Brain pericyte (primary cell): ENCODE measurements around the gene PLRG1.

Source experiments
- DNase-seq: peaks from one replicate; pipeline ENCODE4 v3.0.0-alpha.2; 2012; ENCODE audit warnings: low read depth, low spot score

Gene PLRG1

DNA sequence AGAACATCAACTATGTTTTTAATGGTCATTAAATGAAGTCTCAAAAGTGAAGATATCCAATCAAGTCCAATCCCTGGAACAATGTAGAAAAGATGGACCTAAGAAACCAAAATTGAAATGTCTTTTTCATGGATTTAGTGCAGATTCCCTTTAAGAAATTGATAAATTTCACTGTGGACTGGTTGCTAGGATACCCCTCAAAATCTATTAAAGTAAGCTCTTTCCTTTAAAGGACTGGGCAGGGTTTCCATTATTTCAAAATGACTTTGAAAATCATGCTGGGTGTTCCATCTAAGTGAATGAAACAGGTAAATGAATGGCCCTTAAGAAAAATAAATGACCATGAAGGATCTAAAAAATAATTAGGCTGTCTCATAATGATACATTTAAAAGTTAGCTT, 28.6 kb downstream of the PLRG1 start:
- DNase-seq: no peak

DNA sequence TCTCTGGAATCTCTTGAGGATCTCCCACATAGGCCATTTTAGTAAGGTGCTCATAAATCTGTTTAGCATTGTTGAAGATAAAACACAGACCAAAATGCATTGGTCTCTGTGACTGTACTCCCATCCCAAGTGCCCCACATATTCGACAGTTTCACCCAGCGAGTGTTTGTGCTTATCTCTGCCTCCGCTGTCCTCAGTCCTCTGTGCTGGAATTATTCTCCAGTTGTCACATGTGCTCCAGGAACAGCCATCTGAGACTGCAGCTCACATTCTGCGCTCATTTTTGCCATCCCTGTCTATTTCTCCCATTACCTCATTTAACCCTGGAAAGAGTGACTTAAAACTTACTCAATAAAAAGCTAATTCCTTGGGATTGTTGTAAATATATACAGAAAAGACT, 31.0 kb downstream of the PLRG1 start:
- no peak for DNase-seq

DNA sequence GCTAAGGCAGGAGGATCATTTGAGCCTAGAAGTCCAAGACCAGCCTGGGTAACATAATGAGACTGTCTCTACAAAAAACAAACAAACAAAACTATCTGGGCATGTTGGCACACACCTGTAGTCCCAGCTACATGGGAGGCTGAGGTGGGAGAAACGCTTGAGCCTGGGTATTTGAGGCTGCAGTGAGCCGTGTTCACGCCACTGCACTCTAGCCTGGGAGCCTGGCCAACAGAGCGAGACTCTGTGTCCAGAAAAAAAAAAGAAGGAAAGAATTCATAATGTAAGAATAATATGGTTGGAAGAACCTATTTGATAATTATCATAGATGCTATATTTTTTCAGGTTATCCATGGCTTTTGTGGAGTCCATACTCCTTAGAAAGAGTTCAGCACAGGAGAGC, 32.6 kb downstream of the PLRG1 start:
- DNase-seq: no peak

DNA sequence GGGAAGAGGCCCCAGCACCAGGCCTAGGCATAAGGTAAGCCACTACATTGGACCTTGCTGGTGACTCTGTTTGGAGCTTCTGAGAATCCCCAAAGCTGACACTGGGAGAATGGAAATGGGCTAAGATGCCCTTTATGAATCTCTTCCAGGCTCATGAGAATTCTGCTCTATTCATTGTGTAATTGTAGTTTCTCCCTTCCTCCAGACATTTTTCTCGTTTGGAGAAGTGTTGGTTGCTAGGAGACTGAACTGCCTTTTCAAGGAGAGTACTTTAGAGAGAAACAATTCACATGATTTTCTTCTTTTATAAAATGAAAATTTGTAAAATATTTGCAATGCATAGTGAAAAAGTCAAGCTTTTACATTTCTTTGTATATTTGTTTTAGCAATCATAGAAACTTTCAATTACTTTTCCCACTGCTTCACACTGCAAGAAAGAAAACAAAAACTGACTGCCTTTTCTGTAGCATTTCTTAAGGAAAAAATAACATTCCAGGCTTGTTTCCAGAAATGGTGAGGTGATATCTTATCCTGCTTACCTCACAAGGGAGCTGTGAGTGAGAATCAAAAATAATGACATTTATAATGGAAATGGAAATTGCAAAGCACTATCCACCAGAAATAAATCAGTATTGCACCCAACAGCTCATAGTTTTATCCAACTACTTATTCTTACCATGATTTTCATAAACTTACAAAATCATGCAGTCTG, 33.7 kb downstream of the PLRG1 start:
- DNase-seq: no peak

DNA sequence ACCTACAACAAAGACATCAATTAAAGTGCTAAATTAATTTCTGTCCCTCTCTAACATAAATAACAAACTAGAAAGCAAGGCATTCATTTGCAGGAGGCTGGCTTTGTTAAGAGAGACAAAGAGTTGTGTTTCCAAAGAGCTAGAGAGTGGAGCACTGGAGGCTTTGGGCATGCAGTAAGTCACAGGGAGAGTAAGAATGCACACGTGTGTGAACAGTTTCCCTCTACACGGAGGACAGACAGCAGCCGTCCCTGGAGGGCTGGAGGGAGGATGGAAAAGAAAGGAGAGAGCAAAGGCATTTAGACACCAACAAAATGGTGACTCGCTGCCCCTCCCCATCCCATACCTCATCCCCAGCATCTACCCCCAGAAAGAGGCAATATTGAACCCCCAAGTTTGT, 38.2 kb downstream of the PLRG1 start:
- DNase-seq: no peak

DNA sequence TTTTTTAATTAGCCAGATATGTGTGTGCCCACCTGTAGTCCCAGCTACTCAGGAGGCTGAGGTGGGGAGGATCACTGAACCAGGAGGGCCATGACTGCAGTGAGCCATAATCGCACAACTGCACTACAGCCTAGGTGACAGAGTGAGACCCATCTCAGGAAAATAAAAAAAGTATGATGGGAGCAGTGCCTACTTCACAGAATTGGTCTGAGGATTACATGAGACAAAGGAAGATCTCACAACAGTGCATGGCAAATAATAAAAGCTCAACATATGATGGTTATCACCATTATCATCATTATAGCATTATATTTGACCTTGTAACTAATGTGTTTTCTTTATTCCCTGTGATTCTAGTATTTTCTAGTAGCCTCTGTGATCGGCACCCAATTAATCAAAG, 38.7 kb downstream of the PLRG1 start:
- no peak for DNase-seq

DNA sequence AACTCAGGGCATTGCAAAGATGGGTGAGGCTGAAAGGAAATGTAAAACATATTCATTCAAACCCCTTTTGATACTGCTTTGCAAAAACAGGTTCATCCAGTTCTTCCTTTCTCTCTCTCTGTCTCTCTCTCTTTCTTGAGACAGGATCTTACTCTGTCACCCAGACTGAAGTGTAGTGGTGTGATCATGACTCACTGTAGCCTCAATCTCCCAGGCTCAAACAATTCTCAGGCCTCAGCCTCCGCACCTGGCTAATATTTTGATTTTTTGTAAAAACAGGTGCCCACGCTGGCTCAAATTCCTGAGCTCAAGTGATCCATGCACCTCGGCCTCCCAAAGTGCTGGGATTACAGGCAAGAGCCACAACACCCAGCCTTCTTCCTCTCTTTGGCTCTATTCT, 43.0 kb downstream of the PLRG1 start:
- no peak for DNase-seq

DNA sequence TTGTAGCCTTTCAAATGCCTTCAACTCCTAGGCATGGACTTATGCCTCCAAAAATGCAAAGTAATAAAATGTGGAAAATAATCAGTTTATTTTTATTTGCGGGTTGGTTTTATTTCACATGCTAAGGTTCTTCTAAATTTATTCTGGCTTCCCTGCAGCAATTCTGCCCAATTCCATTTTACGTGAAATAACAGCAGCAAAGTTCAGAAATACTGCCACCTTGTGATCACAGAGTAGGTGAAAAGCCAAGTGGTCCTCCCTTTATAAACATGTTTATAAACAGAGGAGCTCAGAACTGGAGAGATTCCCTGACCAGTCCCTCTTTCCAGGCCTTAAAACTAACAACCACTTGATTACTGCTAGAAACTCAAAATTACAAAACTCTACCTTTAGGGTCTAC, 43.9 kb downstream of the PLRG1 start:
- DNase-seq: no peak

DNA sequence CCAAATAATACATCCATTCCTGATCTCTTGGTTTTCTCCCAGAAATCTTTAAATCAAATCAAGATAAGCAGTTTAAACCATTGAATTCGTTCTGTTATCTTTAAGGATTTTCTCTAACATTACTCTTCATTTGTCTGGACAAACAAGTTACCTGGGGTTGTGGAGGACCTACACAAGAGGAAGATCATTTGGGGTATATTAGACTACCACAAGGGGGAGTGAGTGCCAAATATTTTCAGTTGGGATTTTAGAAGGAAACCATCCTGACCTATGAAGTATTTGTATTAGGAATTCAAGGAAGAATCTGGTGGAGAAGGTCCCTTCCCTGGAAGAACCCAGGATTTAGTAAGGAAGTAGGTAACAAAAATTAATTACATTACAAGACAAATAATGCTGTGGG, 46.6 kb downstream of the PLRG1 start:
- no peak for DNase-seq

DNA sequence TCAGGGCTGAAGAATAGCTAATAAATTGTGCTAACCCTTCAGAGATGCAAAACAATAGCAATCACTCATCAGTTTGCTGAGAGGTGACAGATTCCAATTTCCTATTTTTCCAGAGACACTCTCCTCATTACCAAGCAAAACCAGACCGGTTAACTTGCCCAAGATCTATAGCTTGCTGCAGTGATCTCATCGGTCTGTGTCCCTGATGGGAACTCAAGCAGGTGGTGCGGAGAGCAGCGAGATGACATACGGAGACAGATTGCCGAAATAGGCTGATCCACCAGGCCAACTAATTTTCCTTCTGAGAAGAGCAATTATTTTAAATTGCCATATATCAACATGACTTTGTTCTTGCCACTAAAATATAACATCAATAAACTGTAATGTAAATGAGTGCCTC, 48.1 kb downstream of the PLRG1 start:
- no peak for DNase-seq

DNA sequence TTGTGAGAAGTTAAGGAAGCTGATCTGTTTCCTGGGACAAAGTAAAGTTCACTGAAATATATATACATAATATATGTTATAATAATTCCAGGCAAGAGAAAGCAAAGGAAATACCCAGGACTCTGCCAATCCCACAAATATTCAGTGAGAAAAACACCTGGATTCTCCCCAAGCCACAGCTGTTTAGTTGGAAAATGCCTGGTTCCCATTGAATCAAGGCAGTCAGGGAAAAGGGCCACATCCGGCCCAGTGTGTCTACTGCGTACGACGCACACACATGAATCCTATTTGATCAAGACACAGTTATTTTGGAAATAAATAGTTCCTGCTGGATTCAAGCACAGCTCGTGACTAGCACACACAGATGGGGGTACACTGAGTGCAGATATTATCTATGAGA, 52.3 kb downstream of the PLRG1 start:
- no peak for DNase-seq

DNA sequence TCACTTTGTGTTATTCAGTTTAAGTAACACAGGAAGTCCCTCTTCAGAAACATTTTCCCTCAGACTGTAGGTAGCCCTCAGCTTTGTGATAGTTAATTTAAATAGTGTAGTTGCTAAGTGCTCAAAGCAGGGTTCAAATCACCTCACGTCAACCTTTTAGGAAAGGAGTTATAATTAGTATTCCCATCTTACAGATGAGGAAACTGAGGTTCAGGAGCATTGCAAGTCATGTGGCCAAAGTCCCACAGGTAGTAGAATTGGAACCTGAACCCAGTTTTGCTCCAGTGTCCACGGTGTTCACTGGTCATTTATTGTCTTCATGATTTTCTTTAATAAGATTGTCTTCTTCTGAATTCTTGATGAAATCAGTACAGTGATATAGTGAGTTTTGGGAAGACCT, 54.3 kb downstream of the PLRG1 start:
- DNase-seq: no peak

DNA sequence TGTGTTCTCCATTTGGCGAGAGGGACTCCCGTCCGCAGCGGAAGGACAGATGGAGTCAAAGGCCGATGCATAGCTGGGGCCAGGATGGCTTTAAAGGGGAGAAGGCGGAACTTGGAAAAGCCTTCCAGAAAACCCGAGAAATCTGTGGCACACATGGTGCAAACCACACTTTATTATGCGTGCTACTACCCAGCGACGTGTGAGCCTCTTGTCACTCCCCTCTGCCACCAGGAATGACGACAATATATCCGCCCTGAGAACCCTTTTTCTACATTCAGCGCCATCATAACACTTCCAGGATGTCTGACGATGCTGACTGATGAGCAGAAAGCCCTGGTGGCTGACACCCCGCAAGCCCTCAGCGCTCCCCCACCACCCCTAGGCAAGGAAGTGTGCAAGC, 57.9 kb downstream of the PLRG1 start:
- DNase-seq: no peak

DNA sequence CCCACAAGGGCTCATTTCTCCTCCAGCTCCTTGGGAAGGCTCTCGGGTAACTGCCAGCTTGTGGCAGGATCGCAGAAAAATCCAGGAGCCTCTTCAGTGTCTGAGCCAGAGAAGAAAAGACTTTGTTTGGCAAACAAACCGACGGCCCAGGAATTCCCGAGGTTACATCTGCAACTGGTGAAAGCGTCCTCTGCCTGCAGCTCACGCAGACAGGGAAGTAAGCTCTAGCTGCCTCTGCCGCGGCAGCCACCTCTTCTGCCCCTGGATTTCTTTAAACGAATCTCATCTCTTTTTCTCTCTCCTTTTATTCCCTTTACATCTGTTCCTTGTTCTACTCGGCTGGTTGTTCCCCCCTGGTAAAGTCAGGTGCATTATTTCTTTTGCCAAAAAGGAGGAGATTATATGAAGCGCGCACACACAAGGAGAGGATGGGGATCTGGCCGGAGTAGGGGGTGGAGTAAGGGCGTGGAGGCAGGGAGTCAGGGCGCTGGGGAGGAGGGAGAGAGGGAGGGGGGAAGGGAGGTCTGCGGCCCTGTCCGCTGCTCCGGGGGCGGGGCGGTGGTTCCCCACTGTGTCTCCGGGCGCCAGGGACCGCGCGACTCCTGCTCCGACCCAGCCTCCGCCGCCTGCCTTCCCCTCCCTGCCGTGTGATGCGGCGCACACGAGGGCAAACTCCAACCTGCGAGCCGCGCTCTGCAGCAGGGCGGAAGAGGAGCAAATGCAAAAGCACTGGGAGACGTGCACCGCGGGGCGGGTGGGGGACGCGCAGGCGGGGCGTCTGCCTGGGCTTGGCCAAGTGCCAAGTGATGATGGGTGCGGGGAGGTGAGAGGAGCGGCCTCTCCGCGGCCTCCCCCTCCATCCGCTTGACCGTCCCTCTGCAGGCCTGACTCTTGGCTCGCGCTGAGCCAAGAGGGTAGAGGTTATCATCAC, 58.6 kb downstream of the PLRG1 start, which contains the start of gene DCHS2:
TSS of gene DCHS2 (minus strand) at position 459 of the 931 bp plus-strand sequence. CDS start at position 15, 444 bp downstream.
- DNase-seq: no peak

DNA sequence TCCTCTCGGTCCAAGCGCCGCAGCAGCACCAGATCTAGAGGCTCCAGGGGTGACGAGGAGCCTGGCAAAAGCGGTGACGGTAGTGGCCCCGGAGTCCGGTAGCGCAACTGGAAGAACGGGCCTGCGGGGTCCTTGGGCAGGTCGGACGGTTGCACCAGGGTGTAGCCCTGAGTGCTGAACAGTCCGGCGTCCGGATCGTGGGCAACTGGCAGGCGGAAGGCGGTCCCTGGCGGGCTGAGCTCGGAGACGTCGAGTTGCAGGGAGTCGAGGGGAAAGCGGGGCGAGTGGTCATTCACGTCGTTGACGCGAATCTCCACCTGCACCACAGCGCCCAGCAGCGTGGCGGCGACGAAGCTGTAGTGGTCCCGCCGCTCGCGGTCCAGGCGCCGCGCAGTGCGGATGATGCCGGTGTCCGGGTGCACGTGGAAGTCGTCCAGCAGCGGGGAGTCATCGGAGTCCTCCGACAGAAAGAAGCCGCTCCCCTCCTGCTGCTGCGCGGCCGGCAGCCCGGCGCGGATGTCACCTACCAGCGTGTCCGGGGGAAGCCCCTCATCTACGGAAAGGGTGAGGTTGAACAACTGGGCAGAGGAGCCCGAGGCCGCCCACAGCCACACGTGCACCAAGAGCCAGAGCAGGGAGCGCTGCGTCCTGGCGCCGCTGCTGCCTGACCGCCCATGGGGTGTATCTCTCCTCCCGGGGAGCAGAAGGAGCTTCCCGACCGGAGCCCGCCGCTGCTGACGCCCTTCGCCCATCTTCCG, 59.4 kb downstream of the PLRG1 start:
- DNase-seq: no peak

DNA sequence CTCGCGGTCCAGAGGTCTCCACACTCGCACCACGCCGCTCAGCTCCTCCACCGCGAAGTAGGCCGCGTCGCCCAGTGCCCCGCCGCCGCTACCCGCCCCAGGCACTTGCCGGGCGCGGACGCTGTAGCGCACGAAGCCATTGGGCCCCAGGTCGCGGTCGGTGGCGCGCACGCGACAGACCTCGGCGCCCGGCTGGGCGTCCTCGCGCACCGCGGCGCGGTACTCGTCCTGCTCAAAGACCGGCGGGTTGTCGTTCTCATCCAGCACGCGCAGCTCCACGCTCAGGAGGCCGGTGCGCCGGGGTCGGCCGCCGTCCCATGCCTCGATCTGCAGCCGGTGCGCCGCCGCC, 60.0 kb downstream of the PLRG1 start:
- no peak for DNase-seq

DNA sequence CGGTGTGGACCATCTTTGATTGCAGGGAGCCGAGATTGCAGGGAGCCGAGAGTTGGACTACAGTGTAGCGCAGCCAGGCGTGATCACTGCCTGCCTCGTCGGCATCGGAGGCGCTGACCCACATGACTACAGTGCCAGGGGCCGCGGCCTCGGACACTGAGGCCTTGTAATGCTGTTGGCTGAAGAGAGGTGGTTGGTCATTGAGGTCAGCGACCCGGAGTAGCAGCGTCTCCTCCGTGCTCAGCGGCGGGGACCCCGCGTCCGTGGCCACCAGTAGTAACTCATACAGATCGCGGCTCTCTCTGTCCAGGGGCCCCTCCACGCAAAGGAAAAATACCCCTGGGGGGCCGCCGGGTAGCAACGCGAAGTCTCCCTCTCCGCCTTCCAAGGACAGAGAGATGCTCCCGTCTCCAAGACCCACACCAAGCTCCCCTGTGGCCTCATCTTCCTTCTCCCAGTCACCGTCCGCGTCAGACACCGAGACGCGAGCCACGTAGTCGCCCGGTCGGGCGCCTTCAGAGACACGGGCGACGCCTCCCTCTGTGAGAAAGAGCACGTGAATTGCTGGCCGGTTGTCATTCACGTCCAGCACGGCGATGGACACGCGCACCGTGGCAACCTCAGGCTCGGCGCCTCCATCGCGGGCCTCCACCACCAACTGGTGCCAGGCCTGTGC, 60.5 kb downstream of the PLRG1 start:
- DNase-seq: no peak

DNA sequence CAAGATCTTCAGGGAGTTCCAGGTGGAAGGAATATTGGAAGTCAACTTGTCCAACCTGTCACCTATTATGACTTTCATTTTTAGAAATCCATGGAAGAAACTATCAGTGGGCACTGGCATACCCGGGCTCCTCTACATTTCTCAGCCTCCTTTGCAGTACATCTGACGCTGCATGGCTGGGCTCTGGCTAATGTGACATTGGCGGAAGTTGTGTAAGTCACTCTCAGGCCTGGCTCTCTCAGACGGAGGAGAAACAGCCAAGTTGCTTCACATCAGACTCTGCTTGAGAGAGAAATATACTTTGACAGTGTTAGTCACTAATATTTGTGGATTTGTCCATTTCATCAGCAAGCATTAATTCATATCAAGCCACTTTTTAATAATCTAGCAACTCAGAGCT, 63.1 kb downstream of the PLRG1 start:
- DNase-seq: no peak

DNA sequence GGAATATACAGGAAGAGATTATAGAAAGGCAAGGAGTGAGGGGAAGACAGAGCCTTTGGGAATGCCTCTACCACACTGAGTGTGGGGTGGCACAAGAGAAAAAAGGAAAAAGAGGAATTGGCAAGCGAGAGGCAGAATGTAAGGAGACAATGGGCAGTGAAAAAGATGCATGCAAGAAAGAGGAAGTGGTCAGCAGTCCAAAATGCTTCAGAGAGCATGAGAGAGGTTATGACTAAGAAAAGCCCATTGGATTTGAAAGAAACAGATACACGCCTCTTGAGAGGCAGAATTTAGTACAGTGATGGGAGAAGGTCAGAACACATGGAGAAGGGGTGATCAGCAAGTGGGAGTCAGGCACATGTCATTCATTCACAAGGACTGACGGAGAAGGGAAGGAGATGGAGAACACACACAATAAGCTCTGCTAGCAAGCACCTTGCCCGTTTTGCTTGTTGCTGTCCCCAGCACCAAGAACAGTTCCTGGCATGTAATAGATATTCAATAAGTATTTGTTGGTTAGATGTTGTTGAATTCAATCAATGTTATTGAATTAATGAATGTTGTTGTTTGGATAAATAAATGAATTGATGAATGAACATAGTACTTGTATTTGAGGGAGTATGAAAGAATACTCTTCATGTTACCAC, 65.0 kb downstream of the PLRG1 start:
- no peak for DNase-seq
